GM12891 (cell line): ENCODE results near the gene APOC1.
A peak's percentile ranks its signal among the peaks of the same experiment; 100 is the strongest.

Experiments used
- DNase-seq: peaks from one replicate; pipeline ENCODE4 v3.0.0; 2011; ENCODE audit warnings: low spot score; ENCODE audit not compliant: insufficient read length
- FAIRE-seq: peaks from 2 replicates; lab custom pipeline; 2011; peaks lifted over from hg19 to GRCh38; lab: Jason Lieb, UNC
- PAX5 ChIP-seq: IDR thresholded peaks from 2 replicates; pipeline ENCODE4 v1.6.1; 2011; ENCODE audit warnings: low read length, moderate library complexity, mild to moderate bottlenecking; ENCODE audit not compliant: insufficient read depth, severe bottlenecking
- POLR2A ChIP-seq: IDR thresholded peaks from 2 replicates; pipeline ENCODE4 v1.6.1; 2011; ENCODE audit warnings: low read depth, low read length, control low read depth
- POLR2AphosphoS5 ChIP-seq: IDR thresholded peaks from 2 replicates; pipeline ENCODE4 v1.6.1; 2011; ENCODE audit warnings: low read depth, low read length, control low read depth
- POU2F2 ChIP-seq: IDR thresholded peaks from 2 replicates; pipeline ENCODE4 v1.6.1; 2011; ENCODE audit warnings: low read depth, mild to moderate bottlenecking, control low read depth, low read length, moderate library complexity
- SPI1 ChIP-seq: IDR thresholded peaks from 2 replicates; pipeline ENCODE4 v1.6.1; 2011; ENCODE audit warnings: low read depth, low read length, control low read depth
- TAF1 ChIP-seq: IDR thresholded peaks from 2 replicates; pipeline ENCODE4 v1.6.1; 2011; ENCODE audit warnings: low read depth, low read length, control low read depth

Gene APOC1

DNA sequence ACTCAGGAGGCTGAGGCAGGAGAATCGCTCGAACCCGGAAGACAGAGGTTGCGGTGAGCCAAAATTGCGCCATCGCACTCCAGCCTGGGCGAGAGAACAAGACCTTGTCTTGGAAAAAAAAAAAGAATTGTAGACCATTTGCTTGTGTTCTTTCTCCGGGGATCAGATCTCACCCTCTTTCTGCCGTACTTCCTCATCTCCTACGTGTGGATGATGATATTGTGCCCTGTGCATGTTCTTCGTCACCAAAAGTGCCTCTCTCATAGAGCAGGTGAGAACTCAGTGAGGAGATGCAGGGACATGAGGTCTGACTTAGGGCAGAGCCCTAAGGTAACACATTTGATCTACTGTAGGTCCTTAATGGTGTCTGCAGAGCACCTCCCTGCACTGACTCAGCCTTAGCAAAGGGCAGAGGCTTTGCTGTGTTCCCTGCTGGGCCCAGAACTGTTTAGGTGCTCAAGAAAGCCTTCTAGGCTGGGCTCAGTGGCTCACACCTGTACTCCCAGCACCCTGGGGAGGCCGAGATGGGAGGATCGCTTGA lies 32.7 kb downstream of the APOC1 start:
- no peak for TF ChIP-seq POLR2AphosphoS5
- no peak for TF ChIP-seq POU2F2
- TF ChIP-seq POLR2A = no peak
- no peak for TF ChIP-seq PAX5
- TF ChIP-seq SPI1 = no peak
- TF ChIP-seq TAF1 = no peak

DNA sequence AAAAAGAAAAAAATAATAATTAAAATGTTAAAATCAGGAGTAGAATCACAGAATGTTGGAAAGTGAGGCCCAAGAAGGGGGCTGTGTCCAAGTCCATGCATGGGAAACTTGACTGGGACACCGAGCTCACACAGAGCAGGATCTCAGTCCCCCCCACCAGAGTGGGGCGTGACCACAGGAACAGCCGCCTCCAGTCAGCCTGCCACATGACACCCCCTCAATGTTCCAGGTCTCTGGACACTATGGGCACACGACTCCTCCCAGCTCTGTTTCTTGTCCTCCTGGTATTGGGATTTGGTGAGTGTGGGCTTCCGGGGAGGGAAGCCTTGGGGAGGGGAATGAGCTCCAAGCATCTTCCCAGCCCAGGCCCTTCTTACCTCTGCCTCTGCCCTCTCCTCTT lies 33.8 kb downstream of the APOC1 start:
- TF ChIP-seq SPI1 (no peak), TAF1 (no peak), POLR2AphosphoS5 (no peak), POLR2A (no peak), PAX5 (no peak), POU2F2 (no peak)

More for the DNA sequence above, 32.7 kb downstream of the APOC1 start:
- FAIRE-seq = no peak
- DNase-seq = no peak

DNA sequence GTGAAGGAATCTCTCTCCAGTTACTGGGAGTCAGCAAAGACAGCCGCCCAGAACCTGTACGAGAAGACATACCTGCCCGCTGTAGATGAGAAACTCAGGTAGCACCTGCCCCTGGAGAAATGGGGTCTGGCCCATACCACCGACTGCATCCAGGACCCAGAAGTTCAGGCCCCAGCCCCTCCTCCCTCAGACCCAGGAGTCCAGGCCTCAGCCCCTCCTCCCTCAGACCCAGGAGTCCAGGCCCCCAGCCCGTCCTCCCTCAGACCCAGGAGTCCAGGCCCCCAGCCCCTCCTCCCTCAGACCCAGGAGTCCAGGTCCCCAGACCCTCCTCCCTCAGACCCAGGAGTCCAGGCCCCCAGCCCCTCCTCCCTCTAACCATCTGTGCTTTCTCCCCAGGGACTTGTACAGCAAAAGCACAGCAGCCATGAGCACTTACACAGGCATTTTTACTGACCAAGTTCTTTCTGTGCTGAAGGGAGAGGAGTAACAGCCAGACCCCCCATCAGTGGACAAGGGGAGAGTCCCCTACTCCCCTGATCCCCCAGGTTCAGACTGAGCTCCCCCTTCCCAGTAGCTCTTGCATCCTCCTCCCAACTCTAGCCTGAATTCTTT lies 34.5 kb downstream of the APOC1 start:
- DNase-seq (no peak), FAIRE-seq (no peak)
- TF ChIP-seq PAX5 = no peak
- TF ChIP-seq TAF1 = no peak

More for the DNA sequence above, 33.8 kb downstream of the APOC1 start:
- DNase-seq = no peak
- FAIRE-seq = no peak

DNA sequence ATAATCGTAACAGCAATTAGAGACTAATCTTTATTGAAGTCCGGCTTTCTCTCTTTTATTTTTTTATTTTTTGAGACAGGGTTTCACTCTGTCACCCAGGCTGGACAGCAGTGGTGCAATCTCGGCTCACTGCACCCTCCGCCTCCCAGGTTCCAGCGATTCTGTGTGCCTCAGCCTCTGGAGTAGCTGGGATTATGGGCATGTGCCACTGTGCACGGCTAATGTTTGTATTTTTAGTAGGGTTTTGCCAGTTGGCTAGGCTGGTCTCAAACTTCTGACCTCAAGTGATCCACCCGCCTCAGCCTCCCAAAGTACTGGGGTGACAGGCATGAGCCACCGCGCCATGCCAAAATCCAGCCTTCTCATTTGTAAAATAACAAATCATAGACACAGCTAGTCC lies 35.1 kb downstream of the APOC1 start:
- no peak for FAIRE-seq
- DNase-seq = no peak
- TF ChIP-seq SPI1 (no peak), TAF1 (no peak), PAX5 (no peak), POU2F2 (no peak), POLR2A (no peak)

DNA sequence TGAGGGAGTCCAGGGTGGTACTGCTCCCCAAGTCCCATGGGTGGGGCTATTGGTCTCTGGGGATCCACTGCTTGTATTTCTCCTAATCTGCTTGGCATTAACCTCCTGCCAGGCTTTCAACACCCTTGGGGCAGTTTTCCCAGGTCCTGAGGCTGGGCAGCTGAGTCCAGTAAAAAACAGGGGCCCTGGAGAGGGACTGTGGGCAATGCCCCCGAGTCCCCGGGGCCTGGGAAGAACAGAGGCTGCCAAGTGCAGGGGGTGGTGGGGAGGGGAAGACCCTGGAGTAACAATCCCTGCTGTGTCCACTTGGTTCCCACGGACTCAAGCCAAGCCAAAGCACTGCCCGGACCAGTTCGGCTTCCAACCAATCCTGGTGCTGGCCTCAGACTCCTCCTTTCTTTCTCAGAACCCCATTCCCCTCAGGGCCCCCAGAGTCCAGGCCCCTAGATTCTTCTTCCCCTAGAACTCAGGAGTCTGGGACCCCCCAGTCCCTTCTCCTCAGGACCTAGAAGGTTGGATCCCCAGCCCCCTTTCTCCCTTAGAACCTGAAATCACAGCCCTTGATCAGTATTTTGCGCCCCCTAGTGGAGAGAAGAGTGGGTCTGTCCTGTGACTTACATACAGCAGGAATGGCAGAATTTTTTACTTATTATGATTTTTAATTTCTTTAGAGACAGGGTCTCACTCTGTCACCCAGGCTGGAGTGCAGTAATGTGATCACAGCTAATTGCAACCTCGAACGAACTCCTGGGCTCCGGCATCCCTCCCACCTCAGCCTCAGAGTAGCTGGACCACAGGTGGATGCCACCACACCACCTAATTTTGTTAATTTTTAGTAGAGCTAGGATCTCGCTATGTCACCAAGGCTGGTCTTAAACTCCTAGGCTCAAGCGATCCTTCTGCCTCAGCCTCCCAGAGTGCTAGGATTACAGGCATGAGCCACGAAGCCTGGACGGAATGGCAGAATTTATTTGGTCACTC lies 37.1 kb downstream of the APOC1 start:
- FAIRE-seq (no peak), DNase-seq (peak; percentile 59)
- TF ChIP-seq PAX5 = no peak
- no peak for TF ChIP-seq POU2F2
- no peak for TF ChIP-seq TAF1
- TF ChIP-seq SPI1 = no peak
- TF ChIP-seq POLR2AphosphoS5 = no peak
- TF ChIP-seq POLR2A = no peak

DNA sequence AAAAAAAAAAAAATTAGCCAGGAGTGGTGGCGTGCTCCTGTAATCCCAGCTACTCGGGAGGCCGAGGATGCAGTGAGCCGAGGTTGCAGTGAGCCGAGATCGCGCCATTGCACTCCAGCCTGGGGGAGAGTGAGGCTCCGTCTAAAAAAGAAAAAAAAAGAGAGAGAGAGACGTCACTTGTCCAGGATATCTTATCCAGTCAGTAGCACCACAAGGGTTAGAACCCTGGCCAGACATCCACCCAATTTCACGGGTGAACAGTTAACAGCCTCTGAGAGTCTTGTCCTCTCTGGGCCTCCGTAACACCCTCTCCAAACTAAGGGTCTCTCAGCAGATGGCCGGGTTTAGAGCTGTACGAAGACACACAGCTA lies 39.9 kb downstream of the APOC1 start:
- FAIRE-seq = no peak
- DNase-seq = no peak
- no peak for TF ChIP-seq POU2F2
- TF ChIP-seq TAF1 = no peak

DNA sequence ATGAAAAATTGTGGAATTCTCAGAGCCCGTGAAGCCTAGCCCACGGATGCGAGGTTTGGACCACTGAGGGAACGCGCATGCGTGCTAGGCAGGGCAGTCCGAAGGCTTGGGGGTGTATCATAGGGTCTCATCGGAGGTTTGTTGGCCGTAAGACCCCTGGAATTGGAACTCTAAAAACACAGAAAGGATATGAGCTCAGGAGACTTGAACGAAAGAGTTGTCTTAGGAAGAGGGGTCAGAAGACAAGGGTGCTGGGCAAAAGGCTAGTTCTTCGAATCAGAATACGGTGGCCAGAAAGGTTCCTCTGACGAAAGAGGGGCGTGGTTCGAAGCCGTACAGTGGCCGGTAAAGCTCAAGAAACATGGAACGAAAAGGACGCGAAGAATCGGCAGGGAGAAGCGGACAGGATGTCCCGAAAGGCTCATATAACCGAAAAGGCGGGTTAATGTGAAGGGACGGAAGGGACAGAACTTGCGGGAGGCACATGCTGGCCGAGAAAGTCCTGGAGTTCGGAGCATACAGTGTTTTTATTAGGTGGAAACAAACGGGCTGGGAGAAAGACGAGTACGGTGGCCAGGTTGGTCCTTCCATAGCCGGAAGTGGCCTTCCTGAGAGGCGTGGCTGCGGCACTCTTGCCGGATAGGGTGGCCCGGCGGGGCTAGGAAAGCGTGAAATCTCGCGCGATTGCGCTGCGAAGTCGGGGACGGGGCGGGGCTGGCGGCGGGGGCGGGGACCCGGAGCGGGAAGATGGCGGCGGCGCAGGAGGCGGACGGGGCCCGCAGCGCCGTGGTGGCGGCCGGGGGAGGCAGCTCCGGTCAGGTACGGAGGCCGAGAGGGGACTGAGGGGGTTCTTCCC lies 40.5 kb downstream of the APOC1 start, which contains the start of gene CLPTM1:
CLPTM1 (plus strand) TSS at position 732 of the 856 bp plus-strand sequence; CDS start at position 748, 16 bp downstream.
- DNase-seq (peak; percentile 89), FAIRE-seq (peak; percentile 95)
- TF ChIP-seq PAX5 (peak; percentile 96), POLR2A (peak; percentile 72), POU2F2 (no peak), TAF1 (peak; percentile 47; the same call in 1 of the 2 replicates), POLR2AphosphoS5 (peak; percentile 83), SPI1 (no peak)

DNA sequence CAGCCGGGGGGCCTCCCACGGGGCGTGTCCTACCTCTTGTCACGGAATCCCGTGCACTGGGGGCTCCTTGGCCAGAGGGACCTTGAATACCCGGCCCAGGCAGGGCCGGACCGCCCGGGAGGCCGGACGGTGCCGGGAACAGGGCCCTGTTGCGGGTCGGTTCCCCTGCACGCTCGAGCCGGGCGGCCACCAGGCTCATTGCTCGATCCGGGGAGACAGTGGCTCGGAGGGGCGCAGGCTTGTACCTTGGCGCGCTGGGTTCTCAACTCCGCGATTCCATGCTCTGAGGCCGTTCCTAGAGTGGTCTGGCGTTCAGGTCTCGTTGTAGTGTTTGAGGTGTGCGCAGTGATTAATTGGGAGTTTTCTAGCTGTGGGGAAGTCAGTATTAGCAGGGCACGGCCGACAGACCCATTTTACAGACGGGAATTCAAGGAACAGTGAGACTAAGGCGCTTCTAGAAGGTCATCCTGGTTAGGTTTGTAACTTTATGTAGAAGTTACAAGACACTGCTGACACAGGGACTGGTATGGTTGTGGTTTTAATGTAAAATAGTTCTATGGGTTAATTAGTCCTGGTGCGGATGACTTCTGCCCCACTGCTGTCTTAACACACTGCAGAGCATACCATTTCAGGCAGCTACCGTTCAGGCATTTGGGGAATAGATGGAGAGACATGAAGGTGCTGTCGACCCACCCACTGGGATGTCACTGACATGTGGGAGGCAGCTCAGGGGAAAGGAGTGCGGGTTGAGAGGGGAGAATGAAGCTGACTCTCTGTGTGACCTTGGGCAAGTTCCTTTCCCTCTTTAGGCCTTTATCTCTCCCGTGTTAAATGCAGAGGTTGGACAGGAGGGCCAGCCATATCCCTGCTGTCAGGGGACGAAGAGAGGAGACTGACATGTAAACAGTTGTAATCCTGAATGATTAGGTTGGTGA lies 41.4 kb downstream of the APOC1 start:
- TF ChIP-seq SPI1 = no peak
- TF ChIP-seq POLR2A = no peak
- no peak for TF ChIP-seq TAF1
- no peak; the same call in 1 of the 2 replicates for TF ChIP-seq POLR2AphosphoS5
- no peak for TF ChIP-seq POU2F2
- TF ChIP-seq PAX5 = no peak
- DNase-seq (no peak), FAIRE-seq (no peak)
